MM.1S (cell line): ENCODE measurements around the gene RPL27A.

Source experiments
- DNase-seq: peaks from one replicate; pipeline ENCODE4 v3.0.0-alpha.2; 2015
- H2AFZ ChIP-seq: fragments of 300-600 bp; sonication (generic); 2 replicates; pipeline ENCODE4 v1.6.0; 2016; ENCODE audit warnings: antibody characterized with exemption, low read length
- H3F3A ChIP-seq: fragments of 300-600 bp; sonication (generic); 2 replicates; pipeline ENCODE4 v1.6.1; 2016; ENCODE audit warnings: mild to moderate bottlenecking, antibody characterized with exemption, low read length, moderate library complexity, mixed read lengths; ENCODE audit not compliant: insufficient read depth
- H3K27ac ChIP-seq: fragments of 300-600 bp; sonication (generic); 2 replicates; pipeline ENCODE4 v1.5.1; 2016; ENCODE audit warnings: mild to moderate bottlenecking, low read length
- H3K27me3 ChIP-seq: fragments of 300-600 bp; sonication (generic); replicated peaks from 2 replicates; pipeline ENCODE4 v1.6.0; 2016; ENCODE audit warnings: low read length; ENCODE audit not compliant: insufficient read depth
- H3K36me3 ChIP-seq: fragments of 300-600 bp; sonication (generic); replicated peaks from 2 replicates; pipeline ENCODE4 v1.6.1; 2016; ENCODE audit warnings: mild to moderate bottlenecking, low read length, mixed read lengths; ENCODE audit not compliant: insufficient read depth
- H3K4me1 ChIP-seq: fragments of 300-600 bp; sonication (generic); 2 replicates; pipeline ENCODE4 v1.6.1; 2016; ENCODE audit warnings: low read length, mixed read lengths
- H3K4me2 ChIP-seq: fragments of 300-600 bp; sonication (generic); 2 replicates; pipeline ENCODE4 v1.6.0; 2016; ENCODE audit warnings: low read depth, low read length
- H3K4me3 ChIP-seq: fragments of 300-600 bp; sonication (generic); 2 replicates; pipeline ENCODE4 v1.5.1; 2016; ENCODE audit warnings: low read length, mixed read lengths
- H3K79me2 ChIP-seq: fragments of 300-600 bp; sonication (generic); 2 replicates; pipeline ENCODE4 v1.6.1; 2016; ENCODE audit warnings: mixed run types, low read length, mixed read lengths
- H3K9ac ChIP-seq: fragments of 300-600 bp; sonication (generic); 2 replicates; pipeline ENCODE4 v1.6.1; 2016; ENCODE audit warnings: low read length, mixed read lengths
- H3K9me2 ChIP-seq: fragments of 300-600 bp; sonication (generic); replicated peaks from 2 replicates; pipeline ENCODE4 v1.6.1; 2016; ENCODE audit warnings: mild to moderate bottlenecking, low read length, mixed read lengths; ENCODE audit not compliant: insufficient read depth
- H3K9me3 ChIP-seq: fragments of 300-600 bp; sonication (generic); replicated peaks from 2 replicates; pipeline ENCODE4 v1.6.1; 2016; ENCODE audit warnings: mild to moderate bottlenecking, low read length, mixed read lengths; ENCODE audit not compliant: insufficient read depth
- H4K20me1 ChIP-seq: fragments of 300-600 bp; sonication (generic); 2 replicates; pipeline ENCODE4 v1.6.1; 2016; ENCODE audit warnings: mild to moderate bottlenecking, low read length, moderate library complexity, mixed read lengths; ENCODE audit not compliant: insufficient read depth
- EZH2 ChIP-seq: fragments of 300-600 bp; sonication (generic); optimal IDR thresholded peaks from 2 replicates; pipeline ENCODE3; 2017; ENCODE audit warnings: low read depth, mild to moderate bottlenecking, antibody characterized with exemption, low read length, mixed read lengths
- EZH2phosphoT487 ChIP-seq: fragments of 300-600 bp; sonication (generic); IDR thresholded peaks from 2 replicates; pipeline ENCODE4 v1.6.1; 2018; ENCODE audit warnings: antibody characterized with exemption, low read length
- TF ChIP-seq, protein P1 (sequence below): fragments of 300-600 bp; sonication (generic); IDR thresholded peaks from 2 replicates; pipeline ENCODE4 v1.5.1; 2016; ENCODE audit warnings: antibody characterized with exemption, low read length, mixed read lengths

RPL27A gene

DNA sequence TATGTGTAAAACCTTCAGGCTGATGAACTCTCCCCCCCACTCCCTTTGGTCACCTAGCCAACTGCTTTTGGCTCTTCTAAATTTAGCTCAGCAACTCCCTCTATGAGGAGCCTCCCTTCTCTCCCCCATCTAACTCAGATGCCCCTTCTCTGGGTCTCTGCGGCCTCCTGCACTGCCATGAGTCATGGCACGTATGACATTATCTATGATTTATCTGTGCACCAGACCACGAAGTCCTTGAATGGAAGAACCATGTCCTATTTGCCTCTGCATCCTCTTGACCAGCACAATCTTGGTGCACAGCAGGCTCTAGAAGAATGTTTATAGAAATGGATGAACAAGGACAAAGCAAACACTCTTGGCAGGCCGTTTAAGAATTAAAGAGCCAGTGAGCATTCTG lies 46.0 kb downstream of the RPL27A start:
- no peak for DNase-seq
- Histone ChIP-seq H3K4me2 (no peak overlapping the region), H3K9me3 (no peaks in the 10 kb centered on the region), H3K9me2 (no peaks in the 10 kb centered on the region), H3K4me1 (peaks cover 24% of the 10 kb centered on the region), H3K27ac (no peak overlapping the region), H3K36me3 (no peaks in the 10 kb centered on the region), H3K79me2 (no peaks in the 10 kb centered on the region), H3K27me3 (no peaks in the 10 kb centered on the region), H2AFZ (no peak overlapping the region), H3K4me3 (no peak overlapping the region), H4K20me1 (no peaks in the 10 kb centered on the region), H3K9ac (no peak overlapping the region), H3F3A (peaks cover 10% of the 10 kb centered on the region; the same call in 1 of the 2 replicates)
- TF ChIP-seq EZH2phosphoT487 = no peak
- TF ChIP-seq EZH2 = no peak
- TF ChIP-seq, protein P1, sequence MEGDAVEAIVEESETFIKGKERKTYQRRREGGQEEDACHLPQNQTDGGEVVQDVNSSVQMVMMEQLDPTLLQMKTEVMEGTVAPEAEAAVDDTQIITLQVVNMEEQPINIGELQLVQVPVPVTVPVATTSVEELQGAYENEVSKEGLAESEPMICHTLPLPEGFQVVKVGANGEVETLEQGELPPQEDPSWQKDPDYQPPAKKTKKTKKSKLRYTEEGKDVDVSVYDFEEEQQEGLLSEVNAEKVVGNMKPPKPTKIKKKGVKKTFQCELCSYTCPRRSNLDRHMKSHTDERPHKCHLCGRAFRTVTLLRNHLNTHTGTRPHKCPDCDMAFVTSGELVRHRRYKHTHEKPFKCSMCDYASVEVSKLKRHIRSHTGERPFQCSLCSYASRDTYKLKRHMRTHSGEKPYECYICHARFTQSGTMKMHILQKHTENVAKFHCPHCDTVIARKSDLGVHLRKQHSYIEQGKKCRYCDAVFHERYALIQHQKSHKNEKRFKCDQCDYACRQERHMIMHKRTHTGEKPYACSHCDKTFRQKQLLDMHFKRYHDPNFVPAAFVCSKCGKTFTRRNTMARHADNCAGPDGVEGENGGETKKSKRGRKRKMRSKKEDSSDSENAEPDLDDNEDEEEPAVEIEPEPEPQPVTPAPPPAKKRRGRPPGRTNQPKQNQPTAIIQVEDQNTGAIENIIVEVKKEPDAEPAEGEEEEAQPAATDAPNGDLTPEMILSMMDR = no peak

DNA sequence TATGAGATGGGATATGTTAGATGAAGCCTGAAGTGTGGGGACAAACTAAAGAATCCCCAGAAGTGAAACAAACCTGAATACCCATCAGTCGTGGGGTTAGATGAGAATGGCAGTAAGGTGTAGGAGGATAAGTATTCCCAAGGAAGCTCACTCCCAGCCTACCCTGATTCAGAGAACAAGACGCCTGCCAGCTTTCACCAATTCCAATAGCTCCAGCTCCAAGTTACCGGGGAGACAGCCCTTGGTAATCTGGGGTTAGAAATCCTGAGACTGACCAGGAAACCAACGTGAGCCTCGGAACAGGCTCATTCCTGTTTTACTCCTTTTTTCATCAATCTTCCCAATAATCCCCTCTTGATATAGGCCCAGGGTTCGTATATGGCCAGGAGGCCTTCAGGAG lies 46.5 kb downstream of the RPL27A start:
- Histone ChIP-seq H3K4me2 (no peak overlapping the region), H3K4me1 (peaks cover 24% of the 10 kb centered on the region), H4K20me1 (no peaks in the 10 kb centered on the region), H2AFZ (no peak overlapping the region), H3K79me2 (no peaks in the 10 kb centered on the region), H3F3A (peaks cover 10% of the 10 kb centered on the region; the same call in 1 of the 2 replicates), H3K4me3 (no peak overlapping the region), H3K36me3 (no peaks in the 10 kb centered on the region), H3K9me2 (no peaks in the 10 kb centered on the region), H3K9ac (no peak overlapping the region), H3K9me3 (no peaks in the 10 kb centered on the region), H3K27ac (no peak overlapping the region), H3K27me3 (no peaks in the 10 kb centered on the region)
- TF ChIP-seq, protein P1 = no peak
- no peak for TF ChIP-seq EZH2
- no peak for TF ChIP-seq EZH2phosphoT487
- DNase-seq = no peak

- peaks cover 10% of the 10 kb centered on the region; the same call in 1 of the 2 replicates for H3F3A ChIP-seq
- no peaks in the 10 kb centered on the region for H3K27me3 ChIP-seq
- no peak overlapping the region for H3K4me2 ChIP-seq
- DNase-seq = no peak
- peaks cover 24% of the 10 kb centered on the region for H3K4me1 ChIP-seq
- no peaks in the 10 kb centered on the region for H3K79me2 ChIP-seq
- no peak overlapping the region for H3K4me3 ChIP-seq
- no peaks in the 10 kb centered on the region for H3K9me2 ChIP-seq
- no peaks in the 10 kb centered on the region for H4K20me1 ChIP-seq
- H2AFZ ChIP-seq = no peak overlapping the region
- H3K36me3 ChIP-seq = no peaks in the 10 kb centered on the region
- no peak overlapping the region for H3K9ac ChIP-seq
- TF ChIP-seq, protein P1 = no peak
- TF ChIP-seq EZH2phosphoT487 (no peak), EZH2 (no peak)
- H3K27ac ChIP-seq = no peak overlapping the region
- no peaks in the 10 kb centered on the region for H3K9me3 ChIP-seq
Measured at GRCh38 chr11:8729837-8730696, 47.5 kb downstream of the RPL27A start.
